Keratinocyte (primary cell): Measurements from ENCODE around the gene NECTIN3. TPM values are rescaled to one million over a fixed set of nuclear protein-coding genes. Genes with fewer than 3 reads are reported as not detected.

Source experiments
- DNase-seq: peaks from one replicate; pipeline ENCODE4 v3.0.0-alpha.2; 2011; ENCODE audit warnings: low read depth, missing footprints, low spot score
- FAIRE-seq: peaks from 2 replicates; lab custom pipeline; 2011; peaks lifted over from hg19 to GRCh38; lab: Jason Lieb, UNC
- H2AFZ ChIP-seq: 2 replicates; pipeline ENCODE4 v1.6.0; 2012; ENCODE audit warnings: low read length, control low read depth, inconsistent platforms; ENCODE audit not compliant: control insufficient read depth
- H3K27ac ChIP-seq: 2 replicates; pipeline ENCODE4 v1.5.1; 2011; ENCODE audit warnings: low read length; ENCODE audit not compliant: control insufficient read depth, insufficient read depth
- H3K27me3 ChIP-seq: 3 replicates; pipeline ENCODE4 v1.6.0; 2011; ENCODE audit warnings: low read length; ENCODE audit not compliant: control insufficient read depth, insufficient read depth; ENCODE audit errors: extremely low read depth
- H3K36me3 ChIP-seq, 2 experiments: 2 replicates in 1 of 2; 3 replicates in 1 of 2; pipeline ENCODE4 v1.5.1; 2011; ENCODE audit warnings: low read length in 2 of 2, mild to moderate bottlenecking in 1 of 2; ENCODE audit not compliant: control insufficient read depth in 2 of 2, insufficient read depth in 2 of 2; ENCODE audit errors: extremely low read depth in 1 of 2
- H3K4me1 ChIP-seq: 3 replicates; pipeline ENCODE4 v1.5.1; 2011; ENCODE audit warnings: low read length; ENCODE audit not compliant: control insufficient read depth, insufficient read depth; ENCODE audit errors: extremely low read depth
- H3K4me2 ChIP-seq: 3 replicates; pipeline ENCODE4 v1.6.0; 2011; ENCODE audit warnings: low read depth, low read length; ENCODE audit not compliant: control insufficient read depth, insufficient read depth; ENCODE audit errors: extremely low read depth
- H3K4me3 ChIP-seq, 3 experiments: fragments of 200-600 bp in 1 of 3; sonication (generic) in 1 of 3; 2 replicates in 2 of 3; 3 replicates in 1 of 3; pipeline ENCODE4 v1.5.1; 2011 to 2016; ENCODE audit warnings: low read length in 3 of 3, mild to moderate bottlenecking in 3 of 3, control low read depth in 2 of 3, inconsistent platforms in 1 of 3, low read depth in 1 of 3, mixed read lengths in 1 of 3, mixed run types in 1 of 3, moderate library complexity in 1 of 3; ENCODE audit not compliant: control insufficient read depth in 2 of 3, insufficient read depth in 2 of 3; ENCODE audit errors: extremely low read depth in 1 of 3
- H3K79me2 ChIP-seq: 2 replicates; pipeline ENCODE4 v1.6.0; 2012; ENCODE audit warnings: low read length; ENCODE audit not compliant: control insufficient read depth, insufficient read depth
- H3K9ac ChIP-seq: 3 replicates; pipeline ENCODE4 v1.6.0; 2011; ENCODE audit warnings: low read length; ENCODE audit not compliant: control insufficient read depth, insufficient read depth; ENCODE audit errors: extremely low read depth
- H3K9me1 ChIP-seq: 3 replicates; pipeline ENCODE4 v1.6.0; 2011; ENCODE audit warnings: low read length; ENCODE audit not compliant: control insufficient read depth, insufficient read depth; ENCODE audit errors: extremely low read depth
- H3K9me3 ChIP-seq: 2 replicates; pipeline ENCODE4 v1.5.1; 2012; ENCODE audit warnings: low read depth, low read length; ENCODE audit not compliant: control insufficient read depth
- H4K20me1 ChIP-seq: 3 replicates; pipeline ENCODE4 v1.6.0; 2011; ENCODE audit warnings: low read length; ENCODE audit not compliant: control insufficient read depth, insufficient read depth; ENCODE audit errors: extremely low read depth
- CTCF ChIP-seq, 3 experiments: IDR thresholded peaks in 1 of 3; conservative IDR thresholded peaks in 1 of 3; optimal IDR thresholded peaks in 1 of 3; 2 replicates in 2 of 3; 3 replicates in 1 of 3; pipeline versions ENCODE3 to v1.5.1; 2011; ENCODE audit warnings: low read length in 3 of 3, mild to moderate bottlenecking in 3 of 3, moderate library complexity in 2 of 3, control low read depth in 1 of 3, inconsistent platforms in 1 of 3; ENCODE audit not compliant: insufficient read depth in 2 of 3; ENCODE audit errors: extremely low read depth in 1 of 3
- EZH2 ChIP-seq: IDR thresholded peaks from one replicate; pipeline ENCODE4 v1.6.1; 2012; ENCODE audit warnings: inconsistent platforms, mild to moderate bottlenecking, low read length, moderate library complexity
- dilution Hi-C: fragments of 300-500 bp; cut with MboI; formaldehyde crosslinking; loops from one replicate; pipeline ENCODE4 v1.7.0; 2020; ENCODE audit warnings: low sequenced_read_pairs; ENCODE audit not compliant: extremely low pct_ligation_motif_present
- polyA plus RNA-seq, 5 experiments: library from polyadenylated mRNA; depleted of rRNA in 3 of 5; stranded (reverse) in 3 of 5; stranded (forward) in 1 of 5; unstranded in 1 of 5; fragments of >200 nt; gene quantifications; 1 replicate in 1 of 5; 2 replicates in 3 of 5; 3 replicates in 1 of 5; pipeline versions ENCODE4 v1.2.1 to v1.2.3, GENCODE V29; 2011 to 2012; ENCODE audit warnings: missing spikeins in 2 of 5, low read depth in 1 of 5, low replicate concordance in 1 of 5

Gene NECTIN3
- polyA plus RNA-seq, 1 donor (not counting 4 experiments of a cell fraction or from before 2014, with no cell fraction given) = 2.1 TPM

GRCh38 chr3:111081008-111081545 lies 9.5 kb downstream of the NECTIN3 start:
- no peaks in the 10 kb centered on the region for H4K20me1 ChIP-seq
- H3K9ac ChIP-seq = no peak overlapping the region
- no peaks in the 10 kb centered on the region for H3K36me3 ChIP-seq
- no peaks in the 10 kb centered on the region for H3K4me1 ChIP-seq
- H3K9me1 ChIP-seq = no peaks in the 10 kb centered on the region
- no peak overlapping the region for H3K27ac ChIP-seq
- FAIRE-seq (no peak), DNase-seq (no peak)
- no peak overlapping the region for H3K4me3 ChIP-seq
- TF ChIP-seq EZH2 (no peak), CTCF (optimal IDR thresholded peaks at IDR 0.05 in 1 of 3, IDR thresholded peaks at IDR 0.05 in 1 of 3, conservative IDR thresholded peaks at IDR 0.05 in 1 of 3; ENCODE audit: extremely low read depth in 1 of 3, insufficient read depth in 2 of 3, low read length in 3 of 3) (no peak)
- H2AFZ ChIP-seq = no peak overlapping the region
- H3K4me2 ChIP-seq = no peak overlapping the region
- no peaks in the 10 kb centered on the region for H3K79me2 ChIP-seq
- dilution Hi-C loops = no loop called here
- no peaks in the 10 kb centered on the region for H3K27me3 ChIP-seq
- H3K9me3 ChIP-seq = no peaks in the 10 kb centered on the region

- FAIRE-seq = no peak
These were observed 13.3 kb downstream of the NECTIN3 start for GRCh38 chr3:111084911-111085310.

More at GRCh38 chr3:111084911-111085310, 13.3 kb downstream of the NECTIN3 start:
- TF ChIP-seq CTCF (optimal IDR thresholded peaks at IDR 0.05 in 1 of 3, IDR thresholded peaks at IDR 0.05 in 1 of 3, conservative IDR thresholded peaks at IDR 0.05 in 1 of 3; ENCODE audit: extremely low read depth in 1 of 3, insufficient read depth in 2 of 3, low read length in 3 of 3) (no peak), EZH2 (no peak)
- no peak overlapping the region for H3K4me3 ChIP-seq
- H3K9ac ChIP-seq = no peak overlapping the region
- no peaks in the 10 kb centered on the region for H4K20me1 ChIP-seq
- H3K36me3 ChIP-seq = no peaks in the 10 kb centered on the region
- no peaks in the 10 kb centered on the region for H3K4me1 ChIP-seq
- dilution Hi-C loops = no loop called here
- no peak overlapping the region for H3K27ac ChIP-seq
- H3K27me3 ChIP-seq = no peaks in the 10 kb centered on the region
- no peak for DNase-seq
- no peak overlapping the region for H2AFZ ChIP-seq
- no peaks in the 10 kb centered on the region for H3K9me1 ChIP-seq
- H3K9me3 ChIP-seq = no peaks in the 10 kb centered on the region
- no peak overlapping the region for H3K4me2 ChIP-seq
- no peaks in the 10 kb centered on the region for H3K79me2 ChIP-seq
